Transverse colon (tissue), 4 donors: ENCODE measurements around the gene METTL1. TPM values are rescaled to one million over a fixed set of nuclear protein-coding genes. Genes with fewer than 3 reads are reported as not detected.

Experiments used
- DNase-seq: peaks from one replicate; pipeline ENCODE4 v3.0.0-alpha.2; 2019
- H3K27ac ChIP-seq, 4 donors: fragments of 200-600 bp; sonication (generic); 2 replicates each; pipeline ENCODE4 v1.5.1; 2016 to 2018; ENCODE audit warnings: inconsistent platforms in 4 of 4
- H3K27me3 ChIP-seq: fragments of 200-600 bp; sonication (generic); 2 replicates; pipeline ENCODE4 v1.5.1; 2017; ENCODE audit warnings: inconsistent platforms
- H3K36me3 ChIP-seq, 4 donors: fragments of 200-600 bp; sonication (generic); 2 replicates each; pipeline ENCODE4 v1.5.1; 2017 to 2019; ENCODE audit warnings: inconsistent platforms in 4 of 4
- H3K4me1 ChIP-seq, 4 donors: fragments of 200-600 bp; sonication (generic); 2 replicates each; pipeline ENCODE4 v1.5.1; 2017 to 2020; ENCODE audit warnings: inconsistent platforms in 4 of 4
- H3K4me3 ChIP-seq, 4 donors: fragments of 200-600 bp; sonication (generic); 1 replicate in 1 of 4; 2 replicates in 3 of 4; pipeline versions ENCODE4 v1.5.1 to v1.6.1; 2017 to 2019; ENCODE audit warnings: inconsistent platforms in 4 of 4
- H3K9me3 ChIP-seq, 2 donors: fragments of 200-600 bp; sonication (generic); 2 replicates each; pipeline ENCODE4 v1.5.1; 2017 to 2019; ENCODE audit warnings: inconsistent platforms in 2 of 2
- EP300 ChIP-seq: sonication (generic); formaldehyde crosslinking; IDR thresholded peaks from one replicate; pipeline ENCODE4 v1.6.1; 2017; ENCODE audit warnings: antibody characterized with exemption, low read depth
- POLR2A ChIP-seq: fragments of 450-650 bp; IDR thresholded peaks from one replicate; pipeline ENCODE4 v1.6.1; 2016; ENCODE audit warnings: antibody characterized with exemption, mild to moderate bottlenecking, moderate library complexity
- POLR2AphosphoS5 ChIP-seq, 3 donors: sonication (generic); formaldehyde crosslinking; IDR thresholded peaks; one replicate each; pipeline ENCODE4 v1.6.1; 2016; ENCODE audit warnings: antibody characterized with exemption in 3 of 3
- WGBS, 2 donors: methylation state at CpG; one replicate each; pipeline ENCODE4 v1.1.5; 2018; ENCODE audit warnings: low coverage in 1 of 2; 5-methylcytosine and 5-hydroxymethylcytosine counted together
- in situ Hi-C, 4 donors: fragments of 200-750 bp; cut with MboI; loops; one replicate each; pipeline versions ENCODE4 v1.15.0 to v1.15.1; 2017; ENCODE audit warnings: low sequenced_read_pairs in 3 of 4, low pct_ligation_motif_present in 1 of 4, low pct_unique_long_range_greater_than_20kb in 1 of 4
- intact Hi-C: fragments of 100-400 bp; cut with DNase I; formaldehyde crosslinking; loops from one replicate; pipeline ENCODE4 v1.15.1; 2023; ENCODE audit warnings: low total_unique reads
- total RNA-seq, 4 donors: library from RNA; depleted of rRNA; stranded (reverse); fragments of >200 nt; gene quantifications; one replicate each; pipeline ENCODE4 v1.1.0, GENCODE V29; 2016
- TF ChIP-seq, protein P1 (sequence below), 5 experiments: fragments of 200-600 bp in 3 of 5; fragments of 450-650 bp in 2 of 5; sonication (generic) in 3 of 5; IDR thresholded peaks; 1 replicate in 2 of 5; 2 replicates in 3 of 5; pipeline ENCODE4 v1.5.1; 2016 to 2017; ENCODE audit warnings: antibody characterized with exemption in 5 of 5, inconsistent platforms in 3 of 5, mild to moderate bottlenecking in 2 of 5, moderate library complexity in 1 of 5

Gene METTL1
- total RNA-seq, 4 donors from 2014 or later = 4.1 to 7.1 (median 4.5) TPM

DNA sequence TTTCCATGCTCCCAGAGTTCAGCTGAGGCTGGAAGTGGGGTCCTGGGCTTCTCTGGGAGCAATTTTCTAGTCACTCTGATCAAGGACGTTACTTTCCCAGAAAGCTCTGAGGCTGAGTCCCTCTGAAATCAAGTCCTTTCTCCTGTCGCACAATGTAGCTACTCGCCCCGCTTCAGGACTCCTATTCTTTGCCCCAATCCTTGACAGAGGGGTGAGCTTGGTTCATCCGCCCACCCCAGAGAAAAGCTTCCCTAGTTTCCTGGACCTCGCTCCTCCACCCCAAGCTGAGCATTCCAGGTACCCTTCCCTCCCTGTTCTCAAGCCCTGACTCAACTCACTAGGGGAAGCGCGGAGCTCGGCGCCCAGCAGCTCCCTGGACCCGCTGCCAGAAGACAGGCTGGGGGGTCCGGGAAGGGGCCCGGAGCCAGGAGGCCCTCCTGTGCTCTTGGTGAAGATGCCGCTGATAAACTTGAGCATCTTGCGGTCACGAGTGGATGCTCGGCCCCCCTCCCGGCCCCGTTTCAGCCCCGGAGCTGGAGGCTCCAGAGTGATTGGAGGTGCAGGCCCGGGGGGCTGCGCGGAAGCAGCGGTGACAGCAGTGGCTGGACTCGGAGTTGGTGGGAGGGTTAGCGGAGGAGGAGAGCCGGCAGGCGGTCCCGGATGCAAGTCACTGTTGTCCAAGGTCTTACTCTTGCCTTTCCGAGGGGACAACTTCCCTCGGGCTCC, 35.0 kb downstream of the METTL1 start:
- intact Hi-C loops (no loop called here), in situ Hi-C loops (no loop called here)
- no peaks in the 10 kb centered on the region for H3K36me3 ChIP-seq
- H3K27me3 ChIP-seq = peaks cover 81% of the 10 kb centered on the region
- peak overlapping the region in 2 of 4 donors; percentile 23 to 35 for H3K4me3 ChIP-seq
- H3K9me3 ChIP-seq = no peaks in the 10 kb centered on the region
- DNase-seq = no peak
- peaks cover 20 to 36% (median 26%) of the 10 kb centered on the region in 4 donors for H3K4me1 ChIP-seq
- TF ChIP-seq POLR2A (no peak), POLR2AphosphoS5 (IDR thresholded peaks at IDR 0.05) (no peak), EP300 (no peak)
- TF ChIP-seq, protein P1, sequence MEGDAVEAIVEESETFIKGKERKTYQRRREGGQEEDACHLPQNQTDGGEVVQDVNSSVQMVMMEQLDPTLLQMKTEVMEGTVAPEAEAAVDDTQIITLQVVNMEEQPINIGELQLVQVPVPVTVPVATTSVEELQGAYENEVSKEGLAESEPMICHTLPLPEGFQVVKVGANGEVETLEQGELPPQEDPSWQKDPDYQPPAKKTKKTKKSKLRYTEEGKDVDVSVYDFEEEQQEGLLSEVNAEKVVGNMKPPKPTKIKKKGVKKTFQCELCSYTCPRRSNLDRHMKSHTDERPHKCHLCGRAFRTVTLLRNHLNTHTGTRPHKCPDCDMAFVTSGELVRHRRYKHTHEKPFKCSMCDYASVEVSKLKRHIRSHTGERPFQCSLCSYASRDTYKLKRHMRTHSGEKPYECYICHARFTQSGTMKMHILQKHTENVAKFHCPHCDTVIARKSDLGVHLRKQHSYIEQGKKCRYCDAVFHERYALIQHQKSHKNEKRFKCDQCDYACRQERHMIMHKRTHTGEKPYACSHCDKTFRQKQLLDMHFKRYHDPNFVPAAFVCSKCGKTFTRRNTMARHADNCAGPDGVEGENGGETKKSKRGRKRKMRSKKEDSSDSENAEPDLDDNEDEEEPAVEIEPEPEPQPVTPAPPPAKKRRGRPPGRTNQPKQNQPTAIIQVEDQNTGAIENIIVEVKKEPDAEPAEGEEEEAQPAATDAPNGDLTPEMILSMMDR (IDR thresholded peaks at IDR 0.05) = no peak
- H3K27ac ChIP-seq = no peak overlapping the region
- WGBS, 2 donors = 38% methylated on average over 25 of the region's 31 CpGs; no CpG with 5 or more reads in 1 of the 2 donors

DNA sequence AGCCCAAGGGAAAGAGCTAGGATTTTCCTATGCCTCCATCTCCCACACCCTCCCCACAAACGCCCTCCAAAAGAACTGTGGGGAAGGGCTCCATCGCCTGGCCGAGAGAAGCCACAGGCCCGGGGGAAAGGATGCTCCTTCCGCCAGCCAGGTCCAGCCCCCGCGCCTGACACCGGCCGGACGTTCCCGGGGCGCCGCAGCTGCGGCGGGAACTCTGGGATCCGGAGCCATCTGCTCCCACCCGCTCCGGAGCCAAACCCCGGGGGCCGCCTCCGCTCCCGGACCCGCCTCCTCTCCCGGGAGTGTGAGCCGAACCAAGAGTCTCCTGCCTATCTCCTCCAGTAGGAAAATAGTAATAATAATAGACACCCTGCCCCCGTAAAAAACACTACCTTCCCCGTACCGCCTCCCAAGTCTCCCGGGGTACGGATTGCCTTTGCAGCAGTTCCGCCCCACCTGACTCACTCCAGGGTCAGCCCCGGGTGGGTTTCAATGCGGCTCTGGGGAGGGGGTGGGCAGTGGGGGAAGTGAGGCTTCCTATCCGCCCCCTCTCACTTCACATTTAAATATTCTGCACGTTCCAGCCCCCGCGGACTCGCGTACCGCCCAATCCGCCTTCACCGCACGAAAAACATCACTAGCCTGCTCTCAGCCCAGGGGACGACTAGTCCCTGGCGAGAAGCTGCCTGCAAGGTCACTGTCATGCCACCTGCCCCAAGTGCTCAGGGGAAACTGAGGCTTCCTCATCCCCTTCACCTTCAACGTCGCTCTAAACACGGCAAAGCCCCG, 35.8 kb downstream of the METTL1 start:
- Histone ChIP-seq H3K4me1 (peaks cover 20 to 36% (median 26%) of the 10 kb centered on the region in 4 donors), H3K36me3 (no peaks in the 10 kb centered on the region), H3K9me3 (no peaks in the 10 kb centered on the region), H3K27me3 (peaks cover 88% of the 10 kb centered on the region), H3K27ac (no peak overlapping the region), H3K4me3 (no peak overlapping the region)
- TF ChIP-seq POLR2AphosphoS5 (IDR thresholded peaks at IDR 0.05) (no peak), POLR2A (no peak), EP300 (no peak)
- TF ChIP-seq, protein P1 (IDR thresholded peaks at IDR 0.05) = no peak
- 24 to 35% methylated on average over 15 to 49 of the region's 49 CpGs for WGBS, 2 donors
- DNase-seq = no peak
- intact Hi-C loops = no loop called here
- in situ Hi-C loops = no loop called here

DNA sequence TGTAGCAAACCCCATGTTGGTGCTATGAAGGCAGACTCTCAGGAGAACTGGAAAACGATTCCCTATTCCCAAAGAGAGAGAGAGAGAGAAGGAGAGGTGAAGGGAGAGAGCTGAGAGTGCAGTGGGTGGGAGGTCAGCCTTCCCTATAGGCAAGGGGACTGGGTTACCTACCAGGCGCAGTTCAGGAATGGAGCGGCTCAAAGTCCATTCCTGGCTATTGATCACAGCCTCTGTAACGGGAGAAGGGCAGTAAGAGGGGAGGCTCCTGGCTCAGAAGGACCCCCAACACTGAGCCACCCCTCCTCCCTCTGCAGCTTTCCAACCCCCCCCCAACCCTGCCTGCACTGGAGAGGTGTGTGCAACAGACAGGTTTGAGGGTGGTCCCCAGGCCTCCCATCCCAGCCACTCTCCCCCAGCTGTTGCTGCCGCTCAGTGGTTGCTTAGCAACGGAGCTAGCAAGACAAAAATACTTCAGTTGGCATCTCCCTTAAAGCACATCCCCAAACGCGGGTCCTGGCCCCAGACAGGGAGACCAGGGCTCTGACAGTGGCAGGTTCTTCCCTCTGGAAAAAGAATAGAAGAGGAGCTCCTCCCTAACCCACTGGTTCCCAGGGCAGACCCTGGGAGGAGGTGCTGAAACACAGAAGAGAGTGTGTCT, 36.6 kb downstream of the METTL1 start:
- Histone ChIP-seq H3K27me3 (peaks cover 86% of the 10 kb centered on the region), H3K9me3 (no peaks in the 10 kb centered on the region), H3K4me1 (peaks cover 20 to 36% (median 26%) of the 10 kb centered on the region in 4 donors), H3K4me3 (no peak overlapping the region), H3K36me3 (no peaks in the 10 kb centered on the region), H3K27ac (no peak overlapping the region)
- no peak for DNase-seq
- TF ChIP-seq EP300 (no peak), POLR2A (no peak), POLR2AphosphoS5 (IDR thresholded peaks at IDR 0.05) (no peak)
- TF ChIP-seq, protein P1 (IDR thresholded peaks at IDR 0.05) = no peak
- intact Hi-C loops (no loop called here), in situ Hi-C loops (no loop called here)
- WGBS, 2 donors = 30 to 36% methylated on average over 3 to 8 of the region's 8 CpGs

DNA sequence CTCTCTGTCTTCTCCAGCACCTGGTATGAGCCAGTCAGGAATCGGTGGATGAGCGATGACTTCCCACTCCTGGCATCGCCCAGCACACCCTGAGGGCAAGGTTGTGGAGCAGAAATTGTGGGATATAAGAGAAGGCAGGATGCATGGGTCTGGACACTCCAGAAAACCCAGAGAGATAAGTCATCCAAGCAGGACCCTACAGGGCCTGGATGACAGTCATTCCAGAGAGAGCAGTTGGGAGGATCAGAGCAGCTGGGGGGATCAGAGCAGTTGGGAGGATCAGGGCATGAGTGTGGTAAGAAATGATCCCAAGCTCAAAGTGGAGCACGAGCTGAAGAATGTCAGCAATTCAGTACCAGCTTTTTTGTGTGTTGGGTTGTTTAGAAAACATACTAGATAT, 37.3 kb downstream of the METTL1 start:
- H3K4me1 ChIP-seq = peaks cover 20 to 36% (median 26%) of the 10 kb centered on the region in 4 donors
- no peaks in the 10 kb centered on the region for H3K36me3 ChIP-seq
- in situ Hi-C loops (no loop called here), intact Hi-C loops (no loop called here)
- no peak for DNase-seq
- WGBS, 2 donors = 87% methylated on average over 4 of the region's 4 CpGs; no CpG with 5 or more reads in 1 of the 2 donors
- H3K9me3 ChIP-seq = no peaks in the 10 kb centered on the region
- peaks cover 79% of the 10 kb centered on the region for H3K27me3 ChIP-seq
- H3K4me3 ChIP-seq = no peak overlapping the region
- TF ChIP-seq POLR2AphosphoS5 (IDR thresholded peaks at IDR 0.05) (no peak), POLR2A (no peak), EP300 (no peak)
- TF ChIP-seq, protein P1 (IDR thresholded peaks at IDR 0.05) = no peak
- H3K27ac ChIP-seq = no peak overlapping the region
